ENCODE results near the gene PGA4.

PGA4 gene

GRCh38 chr11:61277186-61278000, 55.2 kb downstream of the PGA4 start:
- in situ Hi-C loops (cut with HindIII; ENCODE audit: low sequenced_read_pairs), result no loop called here

GRCh38 chr11:61278001-61278470, 55.9 kb downstream of the PGA4 start:
- in situ Hi-C loops (cut with HindIII; ENCODE audit: low sequenced_read_pairs), result no loop called here

- in situ Hi-C loops (cut with HindIII; ENCODE audit: low sequenced_read_pairs), result no loop called here
Measured at GRCh38 chr11:61279934-61280659, 58.0 kb downstream of the PGA4 start.

- in situ Hi-C loops (cut with HindIII; ENCODE audit: low sequenced_read_pairs), result no loop called here
Measured at GRCh38 chr11:61280883-61281580, 58.9 kb downstream of the PGA4 start.
